Heart left ventricle (tissue), 13 donors: ENCODE results near the gene PIP5K1B.

Experiments
- CTCF ChIP-seq, 12 donors: fragments of 200-600 bp; sonication (generic) in 4 of 12; IDR thresholded peaks; one replicate each; pipeline versions ENCODE4 v1.5.0 to v1.8.0; 2018 to 2022; ENCODE audit warnings: antibody characterized with exemption in 12 of 12, mild to moderate bottlenecking in 5 of 12
- POLR2A ChIP-seq, 2 donors: fragments of 450-650 bp; IDR thresholded peaks; one replicate each; pipeline ENCODE4 v1.6.1; 2017; ENCODE audit warnings: antibody characterized with exemption in 2 of 2, mild to moderate bottlenecking in 2 of 2, moderate library complexity in 2 of 2
- donor health status: ischemic (EF 13 %, LVEDD 7.1; RV severe dilation, severe dysfunction).
- donor health status: DM: no; HTN: yes; CAD: no.
- donor health status: DM: no; HTN: no; CAD: no.
- donor health status: ischemic (EF 25% LVEDD 6.9; RV normal size, moderate dysfunction).
- donor health status: ischemic (EF 25% LVEDD 5.7; RV mildly dilated, moderate dysfunction).
- donor health status: ischemic (EF 35%, LVEDD 5.7; RV mildly dilated, moderate dysfunction).
- donor health status: nonischemic (EF 11% LVEDD 7.7; RV severe dilation, severe dysfunction).
- donor health status: DM: yes; HTN: yes; CAD: no.
- donor health status: PGD.
- donor health status: ischemic (EF 29% LVEDD 5.4; RV normal size, mild dysfunction).
- donor health status: nonischemic (EF 23%, LVEDD 6.1; RV moderate dilation, normal function).

DNA sequence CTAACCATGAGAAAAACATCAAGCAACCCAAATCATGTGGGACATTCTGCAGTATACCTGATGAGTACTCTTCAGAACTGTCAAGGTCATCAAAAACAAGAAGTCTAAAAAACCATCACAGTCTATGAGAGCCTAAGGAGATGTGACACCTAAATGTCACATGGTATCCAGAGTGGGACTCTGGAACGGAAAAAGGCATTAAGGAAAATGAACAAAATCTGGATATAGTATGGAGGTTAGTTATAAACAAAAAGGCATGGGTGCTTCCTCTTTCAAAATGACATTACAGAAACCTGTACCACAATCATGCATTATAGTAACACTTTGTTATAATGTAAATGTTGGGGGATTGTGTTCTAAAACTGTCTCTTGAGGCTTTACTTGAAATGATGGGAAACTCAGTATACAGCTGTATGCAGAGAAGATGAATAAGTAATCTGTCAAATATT is 261.5 kb downstream of the PIP5K1B start:
- TF ChIP-seq CTCF (IDR thresholded peaks at IDR 0.05) (no peak), POLR2A (IDR thresholded peaks at IDR 0.05) (no peak)
